Activated CD4-positive, alpha-beta T cell treated with anti-CD3 and anti-CD28 coated beads for 36 hours (primary cell): ENCODE data around the gene OR6A2. TPM values are rescaled to one million over a fixed set of nuclear protein-coding genes. Genes with fewer than 3 reads are reported as not detected.

Experiments
- ATAC-seq: fragments of 200-7000 bp; cut with Tn5 transposase; one replicate; pipeline ENCODE4 v1.10.0; 2021; ENCODE audit warnings: mild to moderate bottlenecking, moderate library complexity
- CTCF ChIA-PET: fragments of 350-600 bp; sonication (Branson Sonifier 250); formaldehyde crosslinking; loops from one replicate; lab custom pipeline; 2021; ENCODE audit warnings: antibody characterized with exemption; lab: Charles Lee
- POLR2A ChIA-PET: fragments of 350-600 bp; sonication (Branson Sonifier 250); formaldehyde crosslinking; loops from one replicate; lab custom pipeline; 2021; ENCODE audit warnings: antibody characterized with exemption, inconsistent platforms; lab: Charles Lee
- DNase-seq: peaks from one replicate; pipeline ENCODE4 v3.0.0-alpha.2; 2020
- H3K27ac Mint-ChIP-seq: one replicate; pipeline ENCODE4 v1.8.0; 2021; ENCODE audit warnings: mixed read lengths
- H3K27me3 Mint-ChIP-seq: one replicate; pipeline ENCODE4 v1.8.0; 2021; ENCODE audit warnings: mixed read lengths
- H3K36me3 Mint-ChIP-seq: one replicate; pipeline ENCODE4 v1.8.0; 2021; ENCODE audit warnings: low read depth, mixed read lengths
- H3K4me1 Mint-ChIP-seq: one replicate; pipeline ENCODE4 v1.8.0; 2021; ENCODE audit warnings: mixed read lengths
- H3K4me3 Mint-ChIP-seq: one replicate; pipeline ENCODE4 v1.8.0; 2021; ENCODE audit warnings: mild to moderate bottlenecking, moderate library complexity, mixed read lengths
- H3K9me3 Mint-ChIP-seq: one replicate; pipeline ENCODE4 v1.8.0; 2021; ENCODE audit warnings: low read depth, mixed read lengths
- intact Hi-C, 2 experiments: fragments of 100-400 bp; cut with DNase I in 1 of 2; cut with micrococcal nuclease in 1 of 2; formaldehyde crosslinking; loops; one replicate each; pipeline versions ENCODE4 v1.14.2 to v1.15.1; 2022 to 2024; cut with DNase I, micrococcal nuclease
- total RNA-seq, 2 experiments: library from RNA; stranded (reverse); gene quantifications; one replicate each; pipeline ENCODE4 v1.2.3, GENCODE V29; 2021

Gene OR6A2
- under 1 TPM; 0.14 to 0.25 TPM for total RNA-seq

DNA sequence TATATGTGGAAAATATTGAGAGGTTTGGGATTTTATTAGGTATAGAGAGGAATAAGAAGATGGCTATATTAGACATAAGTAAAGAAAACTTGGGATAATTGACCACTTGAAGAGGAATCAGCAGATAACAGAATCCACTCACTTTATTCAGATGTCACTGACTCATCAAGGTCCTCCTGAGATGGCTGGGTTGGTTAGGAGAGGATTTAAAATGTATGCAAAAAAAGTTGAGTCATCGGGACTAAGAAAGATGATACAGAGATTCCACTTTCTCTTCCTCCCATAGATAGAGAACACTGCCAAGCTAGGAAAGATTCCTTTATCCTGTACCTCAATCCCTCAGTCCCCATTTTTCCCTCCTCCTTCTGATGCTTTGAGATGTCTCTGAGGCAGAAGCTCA, at the start of gene OR6A2:
Gene OR6A2, minus strand, starts transcription at position 288 of the 400 bp plus-strand sequence. CDS start 3,981 bp downstream, outside the sequence.
- H3K4me3 Mint-ChIP-seq: no peak within 1 kb of the TSS
- no peaks in the 10 kb centered on the region for H3K27me3 Mint-ChIP-seq
- ChIA-PET POLR2A (no interaction called here), CTCF (interaction anchor here (1.7 kb wide), 1 partner anchor 12 kb away, joined by 4 read pairs; no protein-coding TSS in a partner anchor)
- H3K36me3 Mint-ChIP-seq: no peaks in the 10 kb centered on the region
- ATAC-seq (peak; percentile 69), DNase-seq (no peak)
- H3K9me3 Mint-ChIP-seq: peaks cover 7% of the 10 kb centered on the region
- intact Hi-C loops: no loop called here
- no peak within 1 kb of the TSS for H3K27ac Mint-ChIP-seq
- H3K4me1 Mint-ChIP-seq: no peaks in the 10 kb centered on the region

DNA sequence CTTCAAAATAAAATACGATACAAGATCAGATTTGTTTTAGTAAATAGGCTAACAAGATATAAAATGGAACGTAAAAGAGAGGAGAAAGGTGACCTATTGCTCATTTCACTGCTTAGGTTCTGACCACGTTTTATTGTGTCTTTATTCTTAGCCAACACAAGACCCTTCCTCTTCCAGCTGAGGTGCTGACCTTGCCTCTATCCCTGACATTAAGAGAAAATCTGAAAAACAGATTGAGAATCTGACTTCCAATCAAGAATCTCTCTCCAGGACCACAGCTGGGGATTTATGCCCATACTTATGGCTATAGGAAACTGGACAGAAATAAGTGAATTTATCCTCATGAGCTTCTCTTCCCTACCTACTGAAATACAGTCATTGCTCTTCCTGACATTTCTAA, 45.9 kb upstream of the OR6A2 start, which contains the start of gene OR10A5:
Gene OR10A5, plus strand, starts transcription at position 301 of the 400 bp plus-strand sequence. Its CDS starts 0 bp downstream, at position 301.
- H3K4me1 Mint-ChIP-seq: no peaks in the 10 kb centered on the region
- H3K9me3 Mint-ChIP-seq: peaks cover under 1% of the 10 kb centered on the region
- no peak within 1 kb of the TSS for H3K27ac Mint-ChIP-seq
- no peaks in the 10 kb centered on the region for H3K36me3 Mint-ChIP-seq
- CTCF ChIA-PET: interaction anchor here (0.6 to 1.3 kb wide), 2 partner anchors 33 to 247 kb away, joined by 3 read pairs; no protein-coding TSS in a partner anchor
- ATAC-seq: no peak
- intact Hi-C loops: no loop called here
- POLR2A ChIA-PET: no interaction called here
- DNase-seq: no peak
- H3K27me3 Mint-ChIP-seq: peaks cover 17% of the 10 kb centered on the region
- no peak within 1 kb of the TSS for H3K4me3 Mint-ChIP-seq

DNA sequence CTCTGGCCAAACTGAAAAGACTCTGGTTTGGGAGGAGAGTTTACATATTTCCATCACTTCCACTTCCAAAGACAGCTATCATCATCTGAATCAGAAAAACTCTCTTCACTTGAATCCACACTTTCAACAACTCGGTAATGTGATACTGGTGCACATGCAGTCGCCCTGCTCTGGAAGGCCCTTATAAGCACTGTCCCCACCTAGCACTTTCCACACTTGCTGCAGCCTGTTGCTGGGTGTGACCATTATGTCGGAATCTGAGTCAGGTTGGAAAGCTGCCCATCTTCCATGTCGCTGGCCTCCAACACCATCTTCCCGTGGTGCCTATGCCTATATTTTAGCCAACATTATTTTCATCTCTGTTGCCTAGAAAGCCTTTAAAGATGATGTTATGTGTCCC, 44.9 kb upstream of the OR6A2 start:
- no peak overlapping the region for H3K4me3 Mint-ChIP-seq

DNA sequence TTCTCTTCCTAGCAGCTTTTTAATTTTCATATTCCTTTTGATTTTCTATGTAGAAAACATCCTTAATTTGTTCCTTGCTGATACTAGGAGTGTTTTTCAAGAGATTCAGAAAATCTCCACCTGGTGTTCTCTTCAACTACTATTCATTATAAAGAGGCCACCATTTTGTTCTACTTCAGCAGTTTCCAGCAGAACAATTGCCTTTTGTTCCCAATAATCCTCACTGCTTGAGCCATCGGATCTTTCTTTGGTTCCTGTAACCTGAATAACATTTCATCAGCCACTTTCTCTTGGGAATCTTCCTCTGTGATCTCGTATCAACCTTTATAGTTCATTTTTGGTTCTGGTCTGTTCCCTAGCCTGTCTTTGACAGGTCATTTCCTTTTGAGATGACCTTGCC, 44.2 kb upstream of the OR6A2 start:
- Mint-ChIP-seq H3K27ac (no peak overlapping the region), H3K36me3 (no peaks in the 10 kb centered on the region), H3K4me1 (no peaks in the 10 kb centered on the region), H3K4me3 (no peak overlapping the region), H3K9me3 (no peaks in the 10 kb centered on the region), H3K27me3 (peaks cover 17% of the 10 kb centered on the region)
- DNase-seq (no peak), ATAC-seq (no peak)
- CTCF ChIA-PET: interaction anchor here (1.5 kb wide), 1 partner anchor 11 kb away, joined by 3 read pairs; no protein-coding TSS in a partner anchor
- intact Hi-C loops: no loop called here
- POLR2A ChIA-PET: no interaction called here

More for the DNA sequence above, 44.9 kb upstream of the OR6A2 start:
- ATAC-seq (no peak), DNase-seq (no peak)
- Mint-ChIP-seq H3K4me1 (no peaks in the 10 kb centered on the region), H3K36me3 (no peaks in the 10 kb centered on the region), H3K27ac (no peak overlapping the region), H3K9me3 (no peaks in the 10 kb centered on the region), H3K27me3 (peaks cover 17% of the 10 kb centered on the region)
- intact Hi-C loops: no loop called here
- ChIA-PET POLR2A (no interaction called here), CTCF (interaction anchor here (1.5 kb wide), 1 partner anchor 10 kb away, joined by 3 read pairs; no protein-coding TSS in a partner anchor)

DNA sequence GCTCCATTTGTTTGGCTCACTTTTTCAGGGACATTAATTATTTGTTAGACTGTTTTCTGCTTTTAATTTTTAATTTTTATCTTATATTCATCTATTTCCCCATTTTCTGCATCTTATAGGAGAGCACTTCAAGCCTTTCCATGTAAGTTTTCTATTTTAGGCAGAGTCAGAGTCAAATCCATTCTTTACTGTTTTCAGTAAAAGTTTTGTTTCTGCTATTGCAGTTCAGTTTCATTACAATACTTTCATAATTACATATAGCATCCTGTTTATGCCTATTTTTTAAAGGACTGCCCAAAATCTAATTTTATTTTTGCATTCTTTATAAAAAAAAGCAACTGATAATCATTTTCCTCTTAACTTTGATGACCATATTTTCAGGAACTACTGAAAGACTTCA, 42.2 kb upstream of the OR6A2 start:
- Mint-ChIP-seq H3K9me3 (no peaks in the 10 kb centered on the region), H3K27me3 (peaks cover 9% of the 10 kb centered on the region), H3K4me3 (no peak overlapping the region), H3K4me1 (no peaks in the 10 kb centered on the region), H3K36me3 (no peaks in the 10 kb centered on the region), H3K27ac (no peak overlapping the region)
- no peak for DNase-seq
- ATAC-seq: no peak
- CTCF ChIA-PET: no interaction called here
- POLR2A ChIA-PET: no interaction called here
- intact Hi-C loops: no loop called here

DNA sequence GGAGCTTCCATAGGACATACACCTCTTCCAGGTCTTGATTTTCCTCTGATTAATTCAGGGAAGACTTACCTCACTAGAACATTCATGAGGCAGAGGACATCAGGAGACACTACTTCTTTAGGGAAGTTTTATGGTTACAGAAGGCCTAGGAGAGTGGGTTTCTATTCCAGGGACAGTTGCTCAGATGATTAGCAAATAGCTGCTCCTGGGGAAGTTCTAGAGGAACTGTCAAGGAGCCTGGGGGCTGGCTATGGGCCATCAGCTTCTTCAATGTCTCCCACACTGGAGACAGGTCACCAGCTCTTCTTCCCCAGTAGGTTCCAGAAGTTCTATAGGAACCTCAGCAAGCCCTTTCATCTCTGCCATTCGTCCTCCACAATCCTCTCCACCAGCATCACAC, 34.5 kb upstream of the OR6A2 start:
- no peak for DNase-seq
- Mint-ChIP-seq H3K4me1 (no peaks in the 10 kb centered on the region), H3K9me3 (no peaks in the 10 kb centered on the region), H3K27me3 (no peaks in the 10 kb centered on the region), H3K36me3 (no peaks in the 10 kb centered on the region), H3K4me3 (no peak overlapping the region), H3K27ac (no peak overlapping the region)
- CTCF ChIA-PET: interaction anchor here (0.9 to 1.1 kb wide), 2 partner anchors 10 to 24 kb away, joined by 3 to 4 read pairs; no protein-coding TSS in a partner anchor
- POLR2A ChIA-PET: no interaction called here
- intact Hi-C loops: no loop called here
- ATAC-seq: no peak

DNA sequence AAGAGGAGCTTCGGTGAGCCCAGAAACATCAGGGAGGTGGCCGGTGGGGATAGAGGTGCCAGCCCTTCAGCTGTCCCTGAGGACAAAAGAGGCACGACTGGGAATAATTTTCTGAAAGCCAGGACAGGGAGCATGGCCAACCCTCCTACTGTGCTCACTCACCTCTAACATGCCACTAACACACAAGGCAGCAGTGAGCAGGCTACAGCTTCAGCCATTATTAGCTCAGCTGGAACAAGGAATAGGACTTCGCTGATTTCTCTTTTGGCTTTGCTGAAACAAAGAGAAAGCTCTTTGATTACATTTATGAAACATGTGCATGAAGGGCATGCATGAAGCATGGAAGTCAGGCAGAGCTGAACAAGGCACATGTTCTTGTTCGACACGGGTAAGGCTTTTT, 33.9 kb upstream of the OR6A2 start:
- Mint-ChIP-seq H3K9me3 (no peaks in the 10 kb centered on the region), H3K36me3 (no peaks in the 10 kb centered on the region), H3K27ac (no peak overlapping the region), H3K27me3 (peaks cover 2% of the 10 kb centered on the region), H3K4me1 (no peaks in the 10 kb centered on the region), H3K4me3 (no peak overlapping the region)
- ChIA-PET CTCF (interaction anchor here (0.9 kb wide), 1 partner anchor 23 kb away, joined by 4 read pairs; no protein-coding TSS in a partner anchor), POLR2A (interaction anchor here (0.6 kb wide), 1 partner anchor 289 kb away, joined by 6 read pairs; no protein-coding TSS in a partner anchor)
- no peak for DNase-seq
- intact Hi-C loops: no loop called here
- no peak for ATAC-seq

DNA sequence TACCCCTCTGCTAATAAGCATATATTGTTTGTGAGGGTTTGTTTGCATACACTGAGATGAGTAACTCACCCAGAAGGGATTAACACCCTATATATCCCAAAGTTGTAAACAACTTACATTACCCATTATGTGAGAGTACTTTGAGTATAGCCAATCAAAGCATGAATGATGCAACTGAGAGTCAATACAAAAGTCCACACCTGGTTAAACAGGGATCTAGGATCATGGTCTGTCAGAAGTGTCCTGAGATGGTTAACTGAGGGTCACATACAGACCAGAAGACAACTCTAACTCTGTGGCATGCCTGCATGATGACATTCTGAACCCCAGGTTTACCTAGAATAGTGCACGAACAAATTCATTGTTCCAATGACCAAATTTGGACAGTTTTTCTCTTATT, 28.6 kb upstream of the OR6A2 start:
- Mint-ChIP-seq H3K9me3 (no peaks in the 10 kb centered on the region), H3K4me3 (no peak overlapping the region), H3K27me3 (peaks cover 5% of the 10 kb centered on the region), H3K36me3 (no peaks in the 10 kb centered on the region), H3K27ac (no peak overlapping the region), H3K4me1 (no peaks in the 10 kb centered on the region)
- DNase-seq (no peak), ATAC-seq (no peak)
- intact Hi-C loops: no loop called here
- POLR2A ChIA-PET: no interaction called here
- CTCF ChIA-PET: interaction anchor here (1.3 kb wide), 1 partner anchor 8 kb away, joined by 3 read pairs; no protein-coding TSS in a partner anchor

DNA sequence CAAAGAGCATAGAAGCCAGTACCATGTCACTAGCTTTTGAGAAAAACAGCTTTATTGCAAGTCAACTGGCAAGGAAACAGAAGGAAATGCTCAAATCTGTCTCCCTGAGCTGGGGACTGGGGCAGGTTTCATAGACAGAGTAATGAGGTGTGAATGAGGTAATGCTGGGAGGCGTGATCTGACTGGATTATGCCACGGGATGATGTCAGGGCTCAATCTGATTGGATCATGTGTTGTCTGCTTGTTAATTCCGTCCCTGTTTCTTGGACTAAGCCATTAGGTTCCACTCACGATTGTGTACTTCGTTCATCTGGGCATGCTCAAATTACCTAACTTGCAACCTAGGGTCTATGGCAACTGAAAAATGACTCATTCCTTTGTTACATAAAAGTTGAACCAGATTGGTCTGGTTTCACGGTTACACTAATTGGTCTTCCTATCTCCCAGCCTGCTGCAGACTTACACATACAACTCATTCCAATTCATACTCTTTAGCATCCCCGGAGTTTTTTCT, 25.8 kb upstream of the OR6A2 start:
- DNase-seq: peak; percentile 34
- CTCF ChIA-PET: interaction anchor here (3.1 kb wide), 1 partner anchor 13 kb away, joined by 13 read pairs; no protein-coding TSS in a partner anchor
- Mint-ChIP-seq H3K27me3 (peaks cover 10% of the 10 kb centered on the region), H3K4me3 (no peak overlapping the region), H3K27ac (no peak overlapping the region), H3K4me1 (no peaks in the 10 kb centered on the region), H3K36me3 (no peaks in the 10 kb centered on the region), H3K9me3 (peaks cover 2% of the 10 kb centered on the region)
- intact Hi-C loops: no loop called here
- POLR2A ChIA-PET: no interaction called here
- ATAC-seq: peak; percentile 61

DNA sequence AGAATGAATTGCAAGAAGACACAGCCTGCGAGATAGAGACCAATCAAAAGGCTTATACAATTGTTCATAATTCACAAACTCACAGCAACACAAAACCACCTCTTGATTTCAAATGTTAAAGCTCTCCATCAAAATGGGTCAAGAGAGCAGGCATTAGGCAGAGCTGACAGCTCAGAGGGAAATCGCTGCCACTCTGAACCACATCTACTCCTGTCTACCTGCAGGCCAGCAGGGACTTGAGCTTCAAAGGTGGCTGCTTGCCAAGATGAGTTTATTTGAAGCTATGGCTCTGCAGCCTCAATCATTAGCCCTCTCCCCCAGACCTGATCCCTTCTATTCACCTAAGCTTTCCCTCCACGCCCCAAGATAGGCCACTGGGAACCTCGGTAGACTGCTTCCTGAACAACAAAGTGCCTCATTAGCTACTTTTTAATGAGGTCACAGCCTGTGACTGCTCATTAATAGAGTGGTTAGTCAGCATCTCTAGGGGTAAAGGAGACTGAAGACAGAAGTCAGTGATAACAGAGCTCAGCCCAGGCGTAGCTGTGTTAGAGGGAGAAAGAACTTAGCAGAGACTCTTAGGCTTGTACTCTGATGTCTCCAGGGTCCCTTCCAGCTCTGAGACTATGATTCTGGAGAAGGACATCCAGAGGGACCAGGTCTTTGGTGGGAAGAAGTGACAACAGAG, 24.8 kb upstream of the OR6A2 start:
- Mint-ChIP-seq H3K27me3 (peaks cover 16% of the 10 kb centered on the region), H3K4me3 (no peak overlapping the region), H3K36me3 (no peaks in the 10 kb centered on the region), H3K4me1 (no peaks in the 10 kb centered on the region), H3K9me3 (peaks cover 7% of the 10 kb centered on the region), H3K27ac (no peak overlapping the region)
- ATAC-seq: no peak
- DNase-seq: no peak
- intact Hi-C loops: no loop called here
- ChIA-PET POLR2A (no interaction called here), CTCF (interaction anchor here (0.5 to 3.1 kb wide), 4 partner anchors 10 to 286 kb away, joined by 3 to 13 read pairs (median 4); no protein-coding TSS in a partner anchor)

DNA sequence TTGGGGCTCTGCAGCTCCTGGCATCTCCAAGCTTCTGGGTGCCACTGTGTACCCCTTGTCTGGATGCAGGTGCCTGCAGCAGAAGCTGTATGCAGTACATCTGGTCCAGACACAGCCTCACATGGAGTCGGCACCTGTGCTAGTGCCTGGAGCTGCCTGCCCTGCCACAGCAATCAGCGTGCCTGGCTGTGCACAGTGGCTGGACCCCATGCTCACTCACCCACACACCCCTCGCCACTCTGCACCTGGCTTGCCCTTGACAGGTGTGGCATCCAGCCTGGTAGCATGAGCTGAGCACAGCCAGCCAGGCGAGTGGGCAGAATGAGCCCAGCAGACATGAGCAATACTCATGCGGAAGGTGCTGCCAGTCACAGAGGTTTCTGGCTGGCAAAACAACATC, 19.5 kb upstream of the OR6A2 start:
- Mint-ChIP-seq H3K4me3 (no peak overlapping the region), H3K27ac (no peak overlapping the region), H3K27me3 (peaks cover 10% of the 10 kb centered on the region), H3K4me1 (no peaks in the 10 kb centered on the region), H3K36me3 (peaks cover 2% of the 10 kb centered on the region), H3K9me3 (peaks cover 7% of the 10 kb centered on the region)
- intact Hi-C loops: no loop called here
- ATAC-seq (no peak), DNase-seq (no peak)
- ChIA-PET POLR2A (no interaction called here), CTCF (interaction anchor here (1.0 kb wide), 1 partner anchor 279 kb away, joined by 3 read pairs; no protein-coding TSS in a partner anchor)
